Measurements from ENCODE around the gene PDAP1.
"Not testable (repeated sequence)": the region's sequence is repeated elsewhere in the genome, so short reads cannot be mapped to it uniquely, and the experiment has no call there.

The PDAP1 gene

DNA sequence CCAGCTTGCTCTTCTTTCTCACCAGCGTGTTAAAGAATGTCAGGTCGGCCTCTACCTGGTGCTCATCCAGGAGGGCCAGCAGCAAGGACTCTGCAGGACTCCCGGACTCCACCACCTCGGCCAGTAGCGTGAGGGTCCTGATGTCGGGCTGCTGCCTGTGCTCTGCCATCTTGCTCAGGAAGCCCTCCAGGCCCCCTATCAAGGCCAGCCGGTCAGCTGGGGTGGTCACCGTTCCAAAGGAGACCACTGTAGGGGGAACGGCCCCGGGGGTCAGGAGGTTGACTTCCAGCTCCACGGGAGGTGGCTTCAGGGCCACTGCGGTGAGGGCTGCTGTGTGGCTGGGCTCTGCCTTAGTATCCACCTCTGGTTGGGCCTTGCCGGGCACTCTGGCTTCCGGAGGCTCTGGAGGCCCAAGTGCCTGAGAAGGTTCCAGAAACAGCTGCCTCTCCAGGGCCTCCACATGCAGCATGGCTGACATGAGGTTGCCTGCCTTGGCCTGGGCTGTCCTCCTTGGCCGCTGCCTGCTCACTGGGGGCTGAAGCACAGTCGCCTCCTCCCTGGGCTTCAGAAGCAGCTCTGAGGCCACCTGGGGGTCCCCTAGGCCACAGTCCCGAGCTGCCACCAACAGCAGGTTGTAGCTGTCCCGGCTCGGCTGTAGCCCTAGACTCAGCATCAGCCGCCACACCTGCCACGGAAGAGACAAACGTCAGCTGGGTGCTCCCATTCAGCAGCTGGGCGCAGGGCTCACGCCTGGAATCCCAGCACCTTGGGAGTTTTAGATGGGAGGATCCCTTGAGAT lies 16.7 kb upstream of the PDAP1 start:
- no peak for DNase-seq (ENCODE audit: low read depth in 3 of 3)

DNA sequence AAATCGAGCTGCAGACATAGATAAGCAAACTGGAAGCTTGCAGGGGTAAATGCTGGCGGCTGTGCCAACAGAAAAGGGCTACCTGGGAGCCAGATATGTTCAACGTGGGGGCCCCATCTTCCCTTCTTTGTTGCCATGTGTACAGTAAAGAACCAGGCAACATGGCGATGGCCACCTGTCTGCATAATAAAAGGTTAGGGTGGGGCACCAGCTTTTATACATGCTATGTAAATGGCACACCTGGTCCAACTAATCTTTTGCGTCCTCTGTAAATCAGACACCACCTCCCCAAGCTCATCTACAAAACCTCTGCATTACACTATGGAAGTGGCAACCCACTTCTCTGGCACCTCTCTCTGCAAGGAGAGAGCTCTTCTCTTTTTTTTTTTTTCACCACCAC lies 14.2 kb upstream of the PDAP1 start:
- DNase-seq (ENCODE audit: low read depth in 3 of 3), result no peak

DNA sequence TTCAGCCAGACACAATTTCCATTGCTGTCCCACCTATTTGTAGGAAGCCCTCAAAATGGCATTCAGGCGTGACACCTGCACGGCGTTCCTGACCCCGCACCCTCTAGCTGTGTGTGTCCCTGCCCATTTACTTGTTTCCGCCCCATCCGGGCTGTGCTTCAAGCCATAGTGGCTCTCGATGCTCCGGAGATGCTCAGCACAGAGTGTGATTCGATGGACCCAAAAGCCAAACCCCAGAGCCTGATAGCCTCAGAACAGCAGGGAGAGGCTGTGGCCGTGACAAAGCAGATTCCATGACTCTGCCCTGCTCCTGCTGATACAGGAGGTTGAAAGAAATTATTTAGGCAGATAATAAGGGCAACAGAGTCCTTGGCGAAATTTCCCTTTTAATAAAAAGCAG lies 13.8 kb upstream of the PDAP1 start:
- no peak for DNase-seq (ENCODE audit: low read depth in 3 of 3)

DNA sequence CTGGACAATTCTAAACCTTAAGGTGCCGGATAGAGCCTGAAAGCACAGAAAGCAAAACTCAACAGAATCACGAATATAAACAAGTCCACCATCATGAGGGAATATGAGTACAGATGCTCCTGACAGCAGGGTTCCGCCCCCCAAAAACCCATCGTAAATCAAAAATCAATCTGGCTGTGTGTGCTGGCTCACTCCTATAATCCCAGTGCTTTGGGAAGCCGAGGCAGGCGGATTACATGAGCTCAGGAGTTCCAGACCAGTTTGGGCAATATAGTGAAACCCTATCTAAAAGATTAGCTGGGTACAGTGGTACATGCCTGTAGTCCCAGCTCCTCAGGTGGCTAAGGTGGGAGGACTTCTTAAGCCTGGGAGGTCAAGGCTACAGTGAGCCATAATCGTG lies 12.6 kb upstream of the PDAP1 start:
- no peak for DNase-seq (ENCODE audit: low read depth in 3 of 3)

DNA sequence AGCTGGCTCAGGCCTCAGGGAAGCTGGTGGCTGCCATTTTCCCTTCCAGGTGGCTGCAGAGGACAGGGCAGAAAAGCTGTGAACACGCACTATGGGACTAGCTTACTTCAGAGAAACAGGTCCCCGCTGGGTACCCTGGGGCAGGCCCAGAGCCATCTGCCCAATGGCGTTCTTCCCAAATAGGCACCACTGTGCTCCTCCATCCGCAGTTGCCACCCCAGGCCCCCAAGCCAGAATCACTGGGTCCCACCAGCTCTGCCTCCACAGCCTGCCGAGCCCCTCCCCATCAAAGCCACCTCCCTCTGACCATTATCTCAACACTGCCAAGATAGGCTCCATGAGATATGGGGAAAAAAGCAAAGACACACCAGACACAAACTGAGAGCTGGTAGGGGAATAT lies 11.8 kb upstream of the PDAP1 start:
- no peak for DNase-seq (ENCODE audit: low read depth in 3 of 3)

DNA sequence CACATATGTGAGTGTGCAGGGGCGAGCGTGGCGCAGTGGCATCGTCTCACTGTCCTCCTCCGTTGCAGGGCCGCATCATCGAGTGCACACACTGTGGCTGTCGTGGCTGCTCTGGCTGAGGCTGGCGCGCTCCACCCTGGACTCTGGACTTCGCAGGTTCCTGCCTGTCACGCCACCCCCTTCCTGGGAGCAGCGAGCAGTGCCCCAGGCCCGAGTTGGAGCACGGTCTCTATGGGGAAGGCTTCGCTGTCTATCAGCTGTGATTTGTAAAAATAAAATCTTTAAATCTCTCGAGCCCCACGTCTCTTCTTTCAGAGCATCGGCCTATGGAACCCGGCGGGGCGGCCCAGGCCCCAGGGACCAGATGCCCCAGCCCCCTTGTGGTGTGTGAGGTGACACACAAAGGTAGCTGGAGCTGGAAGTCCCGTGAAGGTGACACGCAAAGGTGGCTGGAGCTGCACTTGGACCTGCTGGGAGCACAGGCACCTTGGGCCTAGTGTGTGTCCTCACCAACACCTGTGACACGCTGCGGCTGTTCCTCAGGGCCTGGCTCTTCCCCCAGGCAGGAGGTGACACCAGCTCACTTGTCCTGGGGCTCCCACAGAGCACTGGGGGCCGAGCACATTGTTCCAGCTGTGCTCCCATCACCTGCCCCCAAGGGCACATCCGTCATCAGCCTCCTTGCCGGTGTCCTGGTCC lies 11.1 kb upstream of the PDAP1 start:
- DNase-seq (ENCODE audit: low read depth in 3 of 3), result no peak

DNA sequence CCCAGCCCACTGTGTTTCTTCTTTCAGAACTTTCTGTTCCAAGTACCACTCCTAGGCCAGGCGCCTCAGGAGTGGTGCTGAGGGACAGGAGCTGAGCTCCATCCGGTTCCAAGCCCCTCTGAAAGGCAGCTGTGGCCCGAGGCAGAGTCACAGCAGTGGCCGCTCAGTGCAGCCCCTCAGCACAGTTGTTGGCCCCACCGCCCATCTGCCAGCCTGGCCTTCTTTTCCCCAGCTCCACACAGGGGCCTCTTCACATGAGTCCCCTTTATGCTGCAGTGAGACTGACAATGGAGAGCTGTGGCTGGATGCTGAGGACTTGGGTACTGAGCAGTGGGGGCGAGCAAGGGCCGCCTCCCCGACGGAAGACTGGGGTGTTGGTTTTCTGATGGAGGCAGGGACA lies 9.9 kb upstream of the PDAP1 start:
- no peak for DNase-seq (ENCODE audit: low read depth in 3 of 3)

DNA sequence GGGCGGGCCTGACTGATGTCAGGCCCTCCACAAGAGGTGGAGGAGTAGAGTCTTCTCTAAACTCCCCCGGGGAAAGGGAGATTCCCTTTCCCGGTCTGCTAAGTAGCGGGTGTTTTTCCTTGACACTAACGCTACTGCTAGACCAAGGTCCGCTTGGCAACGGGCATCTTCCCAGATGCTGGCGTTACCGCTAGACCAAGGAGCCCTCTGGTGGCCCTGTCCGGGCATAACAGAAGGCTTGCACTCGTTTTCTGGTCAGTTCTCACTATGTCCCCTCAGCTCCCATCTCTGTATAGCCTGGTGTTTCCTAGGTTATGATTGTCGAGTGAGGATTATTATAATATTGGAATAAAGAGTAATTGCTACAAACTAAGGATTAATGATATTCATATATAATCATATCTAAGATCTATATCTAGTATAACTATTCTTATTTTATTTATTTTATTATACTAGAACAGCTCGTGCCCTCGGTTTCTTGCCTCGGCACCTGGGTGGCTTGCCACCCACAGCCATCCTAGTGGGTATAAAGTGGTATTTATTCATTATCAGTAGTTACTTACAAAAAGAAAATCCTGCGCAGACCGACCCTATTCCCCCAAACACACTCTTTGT lies 7.2 kb upstream of the PDAP1 start:
- DNase-seq (ENCODE audit: low read depth in 3 of 3), result not testable (repeated sequence)

DNA sequence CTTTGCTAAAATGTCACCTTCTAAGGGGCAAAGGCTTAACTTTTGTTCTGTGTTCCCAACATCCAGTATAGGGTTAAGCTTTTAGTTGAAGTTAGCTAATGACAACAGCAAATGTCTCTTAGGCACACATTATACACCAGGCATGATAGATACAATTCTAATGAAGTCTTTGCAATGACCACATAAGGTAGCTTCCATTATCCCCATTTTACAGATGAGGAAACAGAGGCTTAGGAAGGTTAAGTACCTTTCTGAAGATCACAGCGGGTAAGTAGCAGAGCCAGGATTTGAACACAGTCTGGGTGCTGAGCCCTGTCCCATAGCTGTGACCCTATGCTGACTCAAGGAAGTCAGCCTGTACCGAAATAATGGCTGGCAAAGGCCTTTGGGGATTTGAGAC lies 2.2 kb upstream of the PDAP1 start:
- DNase-seq (ENCODE audit: low read depth in 3 of 3), result no peak

DNA sequence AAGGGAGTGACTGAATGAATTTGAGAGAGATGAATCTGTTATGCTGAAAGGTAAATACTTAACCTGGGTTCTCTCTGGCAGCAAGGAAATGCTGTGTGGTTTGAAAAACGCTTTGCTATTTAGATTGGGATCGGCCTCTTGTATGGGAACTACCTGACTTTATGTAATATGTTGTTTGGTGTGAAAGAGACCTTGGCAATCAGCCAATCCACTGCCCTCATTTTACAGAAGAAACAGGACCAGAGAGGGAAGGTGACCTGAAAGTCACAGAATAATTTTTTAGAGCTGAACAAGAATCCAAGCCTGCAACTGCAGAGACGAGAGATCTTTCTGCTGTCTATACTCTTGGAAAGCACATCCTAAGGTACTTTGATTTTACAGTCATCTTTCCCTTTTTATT lies 1.4 kb upstream of the PDAP1 start:
- no peak for DNase-seq (ENCODE audit: low read depth in 3 of 3)

DNA sequence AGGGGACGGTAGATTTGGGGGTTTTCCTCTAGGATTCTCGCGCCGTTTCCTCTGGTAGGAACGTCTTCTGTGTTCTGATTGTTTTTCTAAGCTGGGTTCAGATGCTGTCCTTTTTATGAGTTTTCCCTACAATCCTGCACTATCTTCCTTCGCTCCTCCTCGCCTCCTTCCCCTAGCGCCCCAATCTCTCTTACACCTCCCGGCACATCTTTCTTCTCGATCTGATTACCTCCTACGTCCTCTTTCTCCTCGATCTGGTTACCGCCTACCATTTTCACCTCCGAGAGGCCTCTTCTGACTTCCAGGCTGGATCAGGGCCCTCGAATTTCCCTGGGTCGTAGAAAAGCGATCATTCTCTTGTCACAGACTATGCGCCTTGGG lies 785 bp upstream of the PDAP1 start:
- DNase-seq (ENCODE audit: low read depth in 3 of 3), result no peak

DNA sequence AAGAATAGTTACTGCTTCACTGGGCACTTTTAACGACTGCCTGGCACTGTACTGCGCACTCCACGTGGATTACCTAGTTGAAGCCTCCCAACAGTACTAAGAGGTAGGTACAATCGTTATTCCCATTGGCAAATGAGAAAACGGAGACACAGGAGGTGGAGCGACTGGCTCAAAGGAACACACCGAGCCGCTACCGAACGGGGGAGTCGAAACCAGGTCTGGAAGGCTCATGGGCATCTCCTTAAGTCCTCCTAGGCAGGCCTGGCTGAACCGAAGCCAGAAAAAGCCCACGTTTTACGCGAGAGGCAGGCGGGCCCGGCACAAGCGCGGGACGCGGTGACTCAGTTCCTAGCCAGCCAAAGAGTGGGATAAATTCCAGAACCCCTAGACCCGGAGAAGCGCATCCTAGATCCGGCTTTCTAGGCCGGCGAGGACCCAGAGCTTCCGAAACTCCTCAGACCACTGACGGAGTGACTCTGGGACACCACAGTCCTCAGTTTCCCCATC lies 472 bp downstream of the PDAP1 start:
- peak in 1 of 3 experiments; percentile 25 for DNase-seq (ENCODE audit: low read depth in 3 of 3)

DNA sequence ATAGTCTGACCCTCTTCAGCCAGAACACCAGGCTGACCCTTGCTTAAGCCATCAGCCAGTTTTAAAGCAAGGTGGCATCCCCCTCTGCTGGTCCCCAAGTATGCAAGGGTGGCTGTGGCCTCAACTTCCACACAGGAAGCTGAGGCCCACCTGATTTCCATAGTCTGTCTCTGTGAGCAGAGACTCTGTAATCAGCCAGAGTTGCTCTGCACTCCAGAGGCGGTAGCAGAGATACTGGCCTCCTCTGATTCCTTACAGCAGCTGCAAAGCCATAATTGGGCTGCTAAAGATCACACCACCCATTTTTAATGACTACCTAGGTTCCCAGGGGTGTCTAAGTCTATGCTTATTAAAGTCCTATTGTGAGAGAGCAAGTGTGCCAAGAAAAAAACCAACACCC lies 1.8 kb downstream of the PDAP1 start:
- no peak for DNase-seq (ENCODE audit: low read depth in 3 of 3)

DNA sequence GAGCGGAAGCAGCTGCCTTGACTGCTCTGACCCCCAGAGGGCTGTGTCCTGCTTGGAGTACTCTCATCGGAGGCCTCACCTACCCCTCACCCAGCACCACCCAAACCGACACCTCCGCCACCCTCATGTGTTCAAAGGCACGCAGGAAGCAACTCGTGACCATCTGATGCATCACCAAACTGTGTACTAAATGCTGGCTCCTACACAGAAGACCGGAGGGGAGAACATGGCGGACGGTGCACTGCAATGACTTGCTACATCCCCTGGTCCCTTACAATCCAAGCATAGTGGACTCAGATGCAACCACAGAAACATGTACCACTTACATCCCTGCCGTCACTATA lies 3.4 kb downstream of the PDAP1 start:
- no peak for DNase-seq (ENCODE audit: low read depth in 3 of 3)

DNA sequence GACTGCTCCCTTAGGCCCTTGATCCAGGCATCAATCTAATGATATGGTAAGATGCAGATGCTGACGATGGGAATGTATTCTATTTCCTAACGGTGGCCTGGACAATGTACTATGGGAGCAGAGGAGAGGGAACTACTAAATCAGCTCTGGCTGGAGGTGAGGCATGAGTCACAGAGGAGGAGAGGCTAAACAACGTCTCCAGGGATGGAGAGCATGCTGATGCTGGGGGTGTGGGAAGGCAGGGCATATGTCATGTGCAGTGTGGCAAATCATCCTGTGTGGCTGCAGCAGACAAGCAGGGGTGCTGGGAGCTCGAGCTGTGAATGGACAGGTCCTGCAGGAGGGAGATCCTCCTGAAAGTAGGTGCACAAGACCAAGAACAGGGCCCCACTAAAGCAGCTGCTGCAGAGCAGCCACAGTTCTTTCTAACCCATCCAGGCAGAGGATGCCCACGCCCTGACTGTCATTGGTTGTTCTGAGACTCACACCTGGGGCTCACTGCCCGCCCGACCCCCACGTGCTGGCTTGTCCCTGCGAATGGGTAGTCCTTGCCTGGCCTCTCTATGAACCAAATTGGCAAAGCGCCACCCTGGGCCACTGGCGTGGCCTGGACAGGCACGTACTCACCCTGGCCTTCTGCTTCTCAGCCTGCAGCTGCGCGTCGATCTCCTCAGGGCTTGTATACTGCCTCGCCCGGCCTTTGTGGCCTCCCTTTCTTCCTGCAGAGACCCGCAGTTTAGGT lies 4.0 kb downstream of the PDAP1 start:
- no peak for DNase-seq (ENCODE audit: low read depth in 3 of 3)

DNA sequence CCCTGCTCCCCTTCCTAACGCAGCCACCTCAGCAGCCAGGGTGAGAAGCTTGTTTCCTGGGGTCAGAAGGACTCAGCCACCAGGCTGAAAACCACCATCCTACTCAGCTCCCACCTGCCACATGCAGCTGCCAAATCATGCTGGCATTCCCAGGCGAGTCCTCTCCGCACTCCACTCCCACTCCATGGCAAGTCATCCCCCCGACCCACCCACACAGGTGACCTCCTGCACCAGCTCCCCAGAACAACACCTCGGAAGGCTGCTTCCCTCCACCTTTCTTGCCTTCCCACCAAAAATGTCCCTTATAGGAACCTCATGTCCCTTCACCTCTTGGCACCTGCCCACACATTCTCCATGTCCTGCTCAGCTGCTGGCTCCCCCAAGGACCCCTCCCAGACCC lies 4.6 kb downstream of the PDAP1 start:
- DNase-seq (ENCODE audit: low read depth in 3 of 3), result no peak

DNA sequence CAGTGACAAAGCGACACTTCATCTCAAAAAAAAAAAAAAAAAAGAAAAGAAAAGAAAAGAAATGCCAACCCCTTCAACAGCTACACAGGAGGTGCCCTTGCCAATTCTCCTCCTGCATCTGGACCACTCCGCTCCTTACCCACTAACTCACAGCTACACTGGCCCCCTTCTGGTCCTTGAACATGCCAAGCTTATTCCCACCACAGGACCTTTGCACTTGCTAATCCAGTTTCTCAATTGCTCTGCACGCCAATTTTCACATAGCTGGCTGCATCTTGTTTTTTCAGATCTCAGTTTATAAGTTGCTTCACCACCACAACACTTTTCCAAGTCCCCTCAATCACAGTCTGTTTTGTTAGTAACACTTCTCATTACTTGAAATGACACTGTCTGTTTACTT lies 5.5 kb downstream of the PDAP1 start:
- DNase-seq (ENCODE audit: low read depth in 3 of 3), result no peak

DNA sequence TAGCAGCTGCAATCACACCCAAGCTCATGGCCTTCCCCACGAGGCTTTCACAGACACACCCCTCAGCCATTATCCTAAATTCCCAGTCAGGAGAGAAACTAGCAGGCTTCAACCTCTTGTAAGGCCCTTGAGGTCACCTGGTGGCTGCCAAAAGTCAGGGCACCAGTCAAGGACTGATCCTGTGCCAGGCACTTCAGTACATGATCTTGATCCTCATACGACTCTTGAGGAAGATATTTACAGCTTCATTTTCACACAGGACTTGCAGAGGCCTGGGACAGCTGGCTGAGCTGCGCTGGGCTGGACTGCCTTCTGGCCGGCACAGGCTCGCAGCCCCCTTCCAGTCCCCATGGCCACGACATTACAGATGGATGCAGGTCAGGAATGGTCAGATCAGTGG lies 8.8 kb downstream of the PDAP1 start:
- DNase-seq (ENCODE audit: low read depth in 3 of 3), result no peak

DNA sequence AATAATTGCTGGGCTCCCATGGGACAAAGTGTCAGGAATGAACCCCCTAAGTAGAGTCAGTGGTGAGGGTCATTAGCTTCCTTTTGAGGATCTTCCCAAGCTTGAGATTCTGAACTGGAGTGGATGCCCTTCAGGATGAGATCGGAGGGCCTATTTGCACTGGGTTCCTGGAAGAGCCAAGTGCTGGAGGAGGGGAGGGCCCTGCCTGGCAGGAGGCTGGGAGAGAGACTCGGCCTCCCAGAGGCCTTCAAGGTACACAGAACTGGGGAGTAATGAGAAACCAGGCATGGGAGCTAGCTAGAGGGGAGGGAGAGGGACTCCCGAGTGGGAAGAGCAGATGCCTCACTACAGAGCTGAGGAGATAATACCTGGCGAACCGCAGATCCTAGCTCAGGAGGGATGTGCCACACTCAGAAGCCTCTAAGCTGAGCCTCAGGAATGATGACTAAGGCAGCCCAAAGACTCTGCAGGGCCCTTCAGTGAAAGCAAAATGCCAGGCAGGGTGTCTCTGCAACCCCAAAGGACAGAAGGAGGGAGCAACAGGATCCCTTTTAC lies 9.4 kb downstream of the PDAP1 start:
- no peak for DNase-seq (ENCODE audit: low read depth in 3 of 3)

DNA sequence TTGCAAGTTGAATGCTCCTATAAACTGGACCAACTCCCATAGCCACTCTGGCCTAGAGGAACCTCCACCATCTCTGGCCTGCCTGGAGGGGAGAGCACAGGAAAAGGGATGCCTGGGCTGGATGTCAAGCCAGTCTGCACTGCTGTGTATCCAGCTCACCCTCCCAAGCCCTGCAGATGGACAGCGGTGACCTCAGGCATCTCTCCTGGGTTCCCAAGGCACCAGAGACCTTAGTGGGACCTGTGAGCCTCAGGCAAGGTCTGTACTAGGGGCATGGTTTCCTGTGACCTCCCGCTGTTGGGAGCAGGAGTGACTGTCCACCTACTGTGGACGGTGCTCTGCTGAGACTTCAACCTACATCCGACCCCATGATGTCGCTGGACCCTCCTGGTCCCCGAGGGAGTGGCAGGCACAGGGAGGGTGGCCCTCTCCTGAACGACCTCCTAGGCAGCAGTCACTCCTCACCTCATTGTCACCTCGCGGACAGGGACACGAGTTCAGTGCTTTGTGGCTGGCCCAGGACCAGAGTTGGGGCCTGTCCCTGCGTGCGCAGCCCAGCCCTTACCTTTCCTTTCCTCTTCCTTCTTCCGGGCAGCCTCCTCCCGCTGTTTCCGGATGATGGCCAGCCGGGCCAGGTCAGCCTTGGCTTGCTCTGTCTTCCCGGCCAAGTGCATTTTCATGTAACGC lies 11.0 kb downstream of the PDAP1 start:
- DNase-seq (ENCODE audit: low read depth in 3 of 3), result no peak

Data from stimulated activated CD4-positive, alpha-beta T cell treated with anti-CD3 and anti-CD28 coated beads, TNF-alpha, amount 100 ng/mL, for 4 hours (primary cell).